Activated CD8-positive, alpha-beta memory T cell treated with anti-CD3 and anti-CD28 coated beads for 36 hours (primary cell): ENCODE data around the gene GATC. TPM values are rescaled to one million over a fixed set of nuclear protein-coding genes. Genes with fewer than 3 reads are reported as not detected.

Source experiments
- CTCF ChIA-PET: fragments of 350-600 bp; sonication (Branson Sonifier 250); formaldehyde crosslinking; loops from one replicate; lab custom pipeline; 2021; ENCODE audit warnings: antibody characterized with exemption; lab: Charles Lee
- POLR2A ChIA-PET: fragments of 350-600 bp; sonication (Branson Sonifier 250); formaldehyde crosslinking; loops from one replicate; lab custom pipeline; 2021; ENCODE audit warnings: antibody characterized with exemption; lab: Charles Lee
- total RNA-seq, 2 experiments: library from RNA; stranded (reverse); gene quantifications; one replicate each; pipeline ENCODE4 v1.2.3, GENCODE V29; 2021

GATC gene
- total RNA-seq: 10 to 100 TPM; 30.8 to 32.1 TPM

DNA sequence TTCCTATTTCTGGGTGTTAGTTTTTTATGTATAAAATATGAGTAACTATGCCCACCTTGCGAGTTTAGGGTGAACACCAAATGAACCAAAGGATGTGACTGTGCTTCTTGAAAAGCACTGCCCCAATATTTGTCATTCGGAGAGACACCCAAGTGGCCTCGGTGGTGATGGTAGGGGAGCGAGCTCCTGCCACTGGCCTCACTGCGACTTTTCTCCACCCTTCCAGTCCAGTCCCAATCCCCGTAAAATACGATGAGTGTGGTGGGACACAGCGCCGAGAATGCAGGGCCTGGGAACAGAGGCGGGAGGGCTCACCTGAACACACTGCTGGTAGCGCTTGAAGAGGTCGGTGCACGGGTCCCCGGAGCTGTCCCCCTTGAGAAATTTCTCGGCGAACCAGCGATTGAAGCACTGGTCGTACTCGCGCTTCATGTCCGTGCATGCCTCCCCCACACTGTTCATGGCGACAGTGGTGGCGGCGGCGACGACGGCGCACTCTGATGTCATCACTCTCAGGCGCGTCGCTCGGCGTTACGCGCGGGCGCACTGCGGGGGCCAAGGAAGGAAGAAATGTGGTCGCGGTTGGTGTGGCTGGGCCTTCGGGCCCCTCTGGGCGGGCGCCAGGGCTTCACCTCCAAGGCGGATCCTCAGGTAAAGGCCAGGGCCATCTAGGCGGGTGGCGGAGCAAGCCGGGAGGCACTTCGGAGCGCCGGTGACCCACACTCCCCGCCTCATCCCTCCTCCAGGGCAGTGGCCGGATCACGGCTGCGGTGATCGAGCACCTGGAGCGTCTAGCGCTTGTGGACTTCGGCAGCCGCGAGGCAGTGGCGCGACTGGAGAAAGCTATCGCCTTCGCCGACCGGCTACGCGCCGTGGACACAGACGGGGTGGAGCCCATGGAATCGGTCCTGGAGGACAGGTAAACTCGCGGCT, at the start of gene GATC, which contains the start of gene TRIAP1:
Gene GATC, plus strand, starts transcription at position 534 of the 933 bp plus-strand sequence. Its CDS starts 37 bp downstream, at position 571.
Gene TRIAP1, minus strand, starts transcription at position 474 of the 933 bp plus-strand sequence. Its CDS starts 12 bp downstream, at position 462.
- ChIA-PET CTCF (interaction anchor here (1.6 to 2.0 kb wide), 4 partner anchors 8 to 120 kb away, joined by 4 to 7 read pairs (median 6); partner anchors contain the start of gene COX6A1), POLR2A (interaction anchor here (0.6 kb wide), 1 partner anchor 239 kb away, joined by 3 read pairs; no protein-coding TSS in a partner anchor)

GRCh38 chr12:120397824-120398540, 48.3 kb upstream of the GATC start:
- POLR2A ChIA-PET: no interaction called here

GRCh38 chr12:120399531-120399930, 46.7 kb upstream of the GATC start:
- POLR2A ChIA-PET: no interaction called here
- CTCF ChIA-PET: interaction anchor here (1.2 kb wide), 1 partner anchor 30 kb away, joined by 3 read pairs; no protein-coding TSS in a partner anchor

More at GRCh38 chr12:120397824-120398540, 48.3 kb upstream of the GATC start:
- CTCF ChIA-PET: no interaction called here

- ChIA-PET POLR2A (no interaction called here), CTCF (interaction anchor here (0.7 to 1.2 kb wide), 3 partner anchors 35 to 603 kb away, joined by 3 read pairs; no protein-coding TSS in a partner anchor)
These were observed 44.0 kb upstream of the GATC start for GRCh38 chr12:120402217-120402616.

- ChIA-PET CTCF (interaction anchor here (0.9 to 1.2 kb wide), 2 partner anchors 26 to 29 kb away, joined by 3 to 4 read pairs; no protein-coding TSS in a partner anchor), POLR2A (no interaction called here)
These were observed 42.4 kb upstream of the GATC start for GRCh38 chr12:120403869-120404268.

DNA sequence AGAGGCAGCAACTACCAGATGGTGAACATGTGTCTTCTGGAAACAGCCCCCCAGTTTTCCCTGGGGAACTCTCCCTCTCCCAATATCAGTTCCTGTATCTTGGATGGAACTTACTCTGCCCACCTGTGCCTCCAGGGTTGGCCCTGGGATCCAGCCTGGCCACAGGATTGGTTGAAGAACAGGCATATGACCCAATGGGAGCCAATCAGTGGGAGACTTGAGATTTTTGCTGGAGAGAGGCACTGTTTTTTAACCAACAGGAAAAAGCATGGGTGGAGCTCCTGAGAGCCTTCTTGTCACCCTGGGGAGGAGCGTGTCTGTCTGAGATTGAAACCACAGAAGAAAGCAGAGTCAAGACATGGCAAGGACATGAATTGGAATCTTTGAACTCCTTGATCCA, 42.0 kb upstream of the GATC start:
- CTCF ChIA-PET: interaction anchor here (0.9 to 1.2 kb wide), 2 partner anchors 26 to 28 kb away, joined by 3 to 4 read pairs; no protein-coding TSS in a partner anchor

GRCh38 chr12:120406069-120406468, 40.2 kb upstream of the GATC start:
- POLR2A ChIA-PET: no interaction called here
- CTCF ChIA-PET: interaction anchor here (0.8 kb wide), 1 partner anchor 18 kb away, joined by 3 read pairs; no protein-coding TSS in a partner anchor

More for the DNA sequence above, 42.0 kb upstream of the GATC start:
- POLR2A ChIA-PET: no interaction called here

GRCh38 chr12:120406553-120406952, 39.7 kb upstream of the GATC start:
- CTCF ChIA-PET: interaction anchor here (0.8 kb wide), 1 partner anchor 19 kb away, joined by 3 read pairs; no protein-coding TSS in a partner anchor
- POLR2A ChIA-PET: no interaction called here

GRCh38 chr12:120408771-120409170, 37.5 kb upstream of the GATC start:
- CTCF ChIA-PET: interaction anchor here (1.1 kb wide), 1 partner anchor 42 kb away, joined by 3 read pairs; no protein-coding TSS in a partner anchor
- POLR2A ChIA-PET: no interaction called here

DNA sequence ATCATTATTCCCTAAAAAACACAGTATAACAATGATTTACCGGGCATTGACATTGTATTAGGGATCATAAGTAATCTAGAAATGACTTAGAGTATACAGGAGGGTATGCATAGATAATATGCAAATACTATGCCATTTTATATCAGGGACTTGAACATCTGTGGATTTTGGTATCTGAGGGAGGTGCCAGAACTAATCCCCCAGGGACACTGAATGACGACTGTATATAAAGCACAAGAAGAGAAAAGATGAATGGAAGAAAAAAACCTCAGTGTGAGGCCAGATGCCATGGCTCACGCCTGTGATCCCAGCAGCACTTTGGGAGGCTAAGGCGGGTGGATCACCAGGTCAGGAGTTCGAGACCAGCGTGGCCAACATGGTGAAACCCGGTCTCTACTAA, 33.8 kb upstream of the GATC start:
- POLR2A ChIA-PET: no interaction called here
- CTCF ChIA-PET: no interaction called here

DNA sequence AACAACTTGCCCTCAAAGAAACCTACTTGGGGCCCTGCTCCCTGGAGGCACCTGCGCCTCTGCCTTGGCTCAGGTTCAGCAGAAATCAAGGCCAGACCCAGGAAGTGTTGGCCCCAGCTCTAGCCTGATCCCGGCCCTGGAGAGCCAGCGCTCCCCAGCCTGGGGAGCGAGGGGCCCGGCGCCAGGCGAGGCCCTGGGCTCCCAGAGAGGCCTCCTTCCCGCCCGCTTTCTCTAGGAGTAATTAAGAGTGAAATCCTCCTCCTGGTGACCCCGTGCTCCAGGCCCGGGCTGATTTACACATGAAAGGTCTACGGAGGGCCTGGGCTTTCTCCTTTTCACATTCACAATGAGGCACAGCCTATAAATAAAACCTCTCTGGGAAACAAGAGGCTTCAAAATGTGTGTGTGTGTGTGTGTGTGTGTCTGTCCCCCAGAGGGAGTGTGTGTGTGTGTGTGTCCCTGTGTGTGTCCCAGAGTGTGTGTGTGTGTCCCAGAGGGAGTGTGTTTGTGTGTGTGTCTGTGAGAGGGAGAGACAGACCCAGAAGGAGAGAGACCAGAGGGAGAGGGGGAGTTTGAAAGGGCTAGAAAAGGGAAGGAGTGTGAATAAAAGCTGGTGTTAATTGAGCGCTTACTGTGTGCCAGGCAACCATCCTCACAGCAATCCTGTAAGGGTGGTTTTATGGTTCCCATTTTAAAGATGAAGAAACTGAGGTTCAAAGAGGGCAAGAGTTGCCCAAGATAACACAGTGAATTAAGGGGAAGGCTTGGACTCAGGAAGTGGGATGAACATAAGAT, 32.1 kb upstream of the GATC start:
- ChIA-PET POLR2A (no interaction called here), CTCF (interaction anchor here (1.4 kb wide), 1 partner anchor 16 kb away, joined by 6 read pairs; no protein-coding TSS in a partner anchor)

DNA sequence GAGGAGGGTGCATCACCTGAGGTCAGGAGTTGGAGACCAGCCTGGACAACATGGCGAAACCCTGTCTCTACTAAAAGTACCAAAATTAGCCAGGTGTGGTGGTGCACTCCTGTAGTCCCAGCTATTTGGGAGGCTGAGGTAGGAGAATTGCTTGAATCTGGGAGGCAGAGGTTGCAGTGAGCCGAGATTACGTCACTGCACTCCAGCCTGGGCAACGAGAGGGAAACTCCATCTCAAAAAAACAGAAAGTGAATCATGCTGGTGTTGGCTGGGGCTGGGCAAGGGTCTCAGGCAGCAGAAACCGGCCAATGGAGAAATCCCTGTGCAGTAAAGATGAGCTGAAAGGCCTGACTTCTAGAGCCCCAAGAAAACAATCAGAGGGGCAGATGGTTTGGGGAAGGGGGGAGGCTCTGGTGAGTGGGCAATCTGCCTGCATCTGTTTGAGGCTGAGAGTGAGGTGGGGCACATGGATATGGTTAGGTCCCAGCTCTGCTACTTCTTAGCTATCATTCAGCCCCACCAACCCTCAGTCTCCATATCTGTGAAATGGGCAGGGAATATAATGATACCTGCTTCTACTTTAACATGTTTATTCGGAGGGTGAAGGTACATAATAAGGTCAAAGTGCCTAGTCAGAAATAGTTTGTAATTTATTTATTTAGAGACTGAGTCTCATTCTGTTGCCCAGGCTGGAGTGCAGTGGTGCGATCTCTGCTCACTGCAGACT, 29.6 kb upstream of the GATC start:
- POLR2A ChIA-PET: no interaction called here
- CTCF ChIA-PET: interaction anchor here (5.1 kb wide), 1 partner anchor 14 kb away, joined by 25 read pairs; no protein-coding TSS in a partner anchor

- ChIA-PET CTCF (interaction anchor here (5.1 kb wide), 1 partner anchor 12 kb away, joined by 25 read pairs; no protein-coding TSS in a partner anchor), POLR2A (no interaction called here)
These were observed 28.2 kb upstream of the GATC start for GRCh38 chr12:120417917-120418580.

- ChIA-PET CTCF (no interaction called here), POLR2A (no interaction called here)
These were observed 24.5 kb upstream of the GATC start for GRCh38 chr12:120421701-120422100.

DNA sequence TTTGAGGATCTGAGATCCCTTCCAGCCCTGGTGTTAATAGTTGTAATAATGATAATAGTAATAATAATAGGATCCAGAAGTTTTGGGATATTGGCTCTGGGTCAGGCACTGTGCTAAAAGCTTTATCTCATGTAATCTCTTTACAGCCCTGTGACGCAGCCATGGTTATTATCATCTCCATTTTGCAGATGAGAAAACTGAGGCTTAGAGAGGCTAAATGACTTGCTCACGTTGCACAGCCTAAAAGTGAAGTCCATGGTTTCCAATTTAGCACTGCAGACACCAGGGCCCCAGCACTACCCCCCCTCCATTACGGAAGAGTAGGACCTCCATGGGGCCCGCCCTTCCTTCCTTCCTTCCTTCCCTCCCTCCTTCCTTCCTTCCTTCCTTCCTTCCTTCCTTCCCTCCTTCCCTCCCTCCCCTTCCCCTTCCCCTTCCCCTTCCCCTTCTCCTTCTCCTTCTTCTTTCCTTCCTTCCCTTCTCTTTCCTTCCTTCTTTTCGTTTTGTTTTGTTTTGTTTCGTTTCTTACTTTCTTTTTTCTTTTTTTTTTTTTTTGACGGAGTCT, 23.3 kb upstream of the GATC start:
- ChIA-PET CTCF (no interaction called here), POLR2A (no interaction called here)

GRCh38 chr12:120425797-120426196, 20.4 kb upstream of the GATC start:
- CTCF ChIA-PET: no interaction called here
- POLR2A ChIA-PET: no interaction called here
